ENCODE results near the gene RPP25L. TPM values are rescaled to one million over a fixed set of nuclear protein-coding genes. Genes with fewer than 3 reads are reported as not detected.

Gene RPP25L
- total RNA-seq, 4 donors from 2014 or later = 3.0 to 65.5 (median 22.1) TPM

DNA sequence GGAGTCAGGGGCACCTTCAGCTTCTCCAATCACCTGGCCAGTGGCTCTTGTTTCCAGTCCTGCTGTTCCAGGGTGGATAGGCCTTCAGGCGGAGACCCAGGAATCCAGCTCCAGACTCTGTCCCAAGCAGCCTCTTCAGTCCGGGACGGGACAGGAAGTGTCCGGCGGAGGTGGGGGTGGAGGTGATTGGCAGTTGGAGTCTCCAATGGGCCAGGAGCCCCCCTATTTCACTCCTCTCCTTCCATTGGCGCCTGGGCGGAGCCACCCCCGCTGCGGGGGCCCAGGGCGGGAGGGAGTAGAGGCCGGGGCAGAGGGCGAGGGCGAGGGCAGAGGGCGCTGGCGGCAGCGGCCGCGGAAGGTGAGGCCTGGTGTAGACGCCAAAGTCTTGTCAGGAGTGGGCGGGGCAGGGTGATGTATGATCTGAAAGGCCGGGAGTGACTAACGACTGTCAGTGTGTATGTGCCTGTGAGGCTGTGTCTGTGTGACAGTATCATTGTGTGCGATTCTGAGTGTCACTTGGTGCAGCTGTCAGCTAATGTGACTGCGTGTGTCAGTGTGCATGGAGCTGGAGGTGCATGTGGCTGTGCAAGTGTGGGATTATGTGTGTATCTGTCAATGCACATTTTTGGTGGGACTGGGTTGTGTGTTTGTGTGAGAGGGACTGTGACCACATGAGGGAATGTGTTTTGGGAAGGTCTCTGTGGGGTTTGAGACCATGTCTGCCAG is 40.1 kb upstream of the RPP25L start, which contains the start of gene IL11RA:
Gene IL11RA, plus strand, starts transcription at position 310 of the 726 bp plus-strand sequence. CDS start 3,033 bp downstream, outside the sequence.
- DNase-seq = peak; percentile 90
- intact Hi-C loops (cut with DNase I; ENCODE audit: low total_unique reads) (loop anchor here (10.0 kb wide), 1 partner anchor 433 kb away; no protein-coding TSS in a partner anchor), in situ Hi-C loops (cut with MboI; ENCODE audit: low pct_ligation_motif_present in 1 of 4, low pct_unique_long_range_greater_than_20kb in 1 of 4, low sequenced_read_pairs in 3 of 4) (no loop called here)
- no peaks in the 10 kb centered on the region for H3K27me3 ChIP-seq
- H3K4me1 ChIP-seq = peaks cover 29 to 58% (median 48%) of the 10 kb centered on the region in 4 donors
- peak within 1 kb of the TSS; percentile 11 to 36 (median 24) for H3K4me3 ChIP-seq
- H3K9me3 ChIP-seq = no peaks in the 10 kb centered on the region
- H3K27ac ChIP-seq = peak within 1 kb of the TSS; percentile 82 to 89 (median 86)
- WGBS, 2 donors (ENCODE audit: low coverage in 1 of 2) = 29% methylated on average over 20 of the region's 24 CpGs; no CpG with 5 or more reads in 1 of the 2 donors
- TF ChIP-seq POLR2AphosphoS5 (IDR thresholded peaks at IDR 0.05) (peak; percentile 40 to 72 (median 59)), POLR2A (IDR thresholded peaks at IDR 0.05) (peak; percentile 61), EP300 (IDR thresholded peaks at IDR 0.05; ENCODE audit: low read depth) (no peak)
- H3K36me3 ChIP-seq = peaks cover 0 to 14% (median 4%) of the 10 kb centered on the region in 4 donors

DNA sequence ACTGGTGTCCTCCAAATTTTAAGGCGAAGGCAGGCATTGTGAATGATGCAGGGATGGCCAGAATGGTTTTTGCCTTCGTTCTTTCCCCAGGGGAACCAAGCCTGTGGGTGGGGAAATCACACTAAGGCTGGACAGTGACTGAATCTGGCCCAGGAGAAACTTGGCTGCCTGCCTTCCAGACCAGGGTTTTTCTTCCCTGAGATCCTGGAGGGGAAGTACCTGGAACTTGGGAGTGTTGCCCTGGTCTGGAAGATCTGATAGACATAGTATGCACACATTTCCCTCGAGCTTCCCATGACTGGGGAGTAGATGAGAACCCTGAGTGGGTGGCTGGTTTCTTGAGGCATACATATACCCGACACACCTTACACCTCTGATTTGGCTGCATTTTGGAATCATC is 39.4 kb upstream of the RPP25L start:
- peaks cover 31 to 58% (median 48%) of the 10 kb centered on the region in 4 donors for H3K4me1 ChIP-seq
- H3K36me3 ChIP-seq = peaks cover 0 to 14% (median 4%) of the 10 kb centered on the region in 4 donors
- TF ChIP-seq POLR2A (IDR thresholded peaks at IDR 0.05) (no peak), POLR2AphosphoS5 (IDR thresholded peaks at IDR 0.05) (no peak), EP300 (IDR thresholded peaks at IDR 0.05; ENCODE audit: low read depth) (no peak)
- TF ChIP-seq, protein P1, sequence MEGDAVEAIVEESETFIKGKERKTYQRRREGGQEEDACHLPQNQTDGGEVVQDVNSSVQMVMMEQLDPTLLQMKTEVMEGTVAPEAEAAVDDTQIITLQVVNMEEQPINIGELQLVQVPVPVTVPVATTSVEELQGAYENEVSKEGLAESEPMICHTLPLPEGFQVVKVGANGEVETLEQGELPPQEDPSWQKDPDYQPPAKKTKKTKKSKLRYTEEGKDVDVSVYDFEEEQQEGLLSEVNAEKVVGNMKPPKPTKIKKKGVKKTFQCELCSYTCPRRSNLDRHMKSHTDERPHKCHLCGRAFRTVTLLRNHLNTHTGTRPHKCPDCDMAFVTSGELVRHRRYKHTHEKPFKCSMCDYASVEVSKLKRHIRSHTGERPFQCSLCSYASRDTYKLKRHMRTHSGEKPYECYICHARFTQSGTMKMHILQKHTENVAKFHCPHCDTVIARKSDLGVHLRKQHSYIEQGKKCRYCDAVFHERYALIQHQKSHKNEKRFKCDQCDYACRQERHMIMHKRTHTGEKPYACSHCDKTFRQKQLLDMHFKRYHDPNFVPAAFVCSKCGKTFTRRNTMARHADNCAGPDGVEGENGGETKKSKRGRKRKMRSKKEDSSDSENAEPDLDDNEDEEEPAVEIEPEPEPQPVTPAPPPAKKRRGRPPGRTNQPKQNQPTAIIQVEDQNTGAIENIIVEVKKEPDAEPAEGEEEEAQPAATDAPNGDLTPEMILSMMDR (IDR thresholded peaks at IDR 0.05) = no peak
- WGBS, 2 donors (ENCODE audit: low coverage in 1 of 2) = 47 to 100% methylated on average over 1 to 4 of the region's 4 CpGs
- H3K9me3 ChIP-seq = no peaks in the 10 kb centered on the region
- no peaks in the 10 kb centered on the region for H3K27me3 ChIP-seq
- intact Hi-C loops (cut with DNase I; ENCODE audit: low total_unique reads) = loop anchor here (10.0 kb wide), 1 partner anchor 433 kb away; no protein-coding TSS in a partner anchor
- DNase-seq = peak; percentile 47
- in situ Hi-C loops (cut with MboI; ENCODE audit: low pct_ligation_motif_present in 1 of 4, low pct_unique_long_range_greater_than_20kb in 1 of 4, low sequenced_read_pairs in 3 of 4) = no loop called here
- peak overlapping the region in 3 of 4 donors; percentile 11 to 36 (median 31) for H3K4me3 ChIP-seq
- peak overlapping the region; percentile 82 to 89 (median 86) for H3K27ac ChIP-seq

DNA sequence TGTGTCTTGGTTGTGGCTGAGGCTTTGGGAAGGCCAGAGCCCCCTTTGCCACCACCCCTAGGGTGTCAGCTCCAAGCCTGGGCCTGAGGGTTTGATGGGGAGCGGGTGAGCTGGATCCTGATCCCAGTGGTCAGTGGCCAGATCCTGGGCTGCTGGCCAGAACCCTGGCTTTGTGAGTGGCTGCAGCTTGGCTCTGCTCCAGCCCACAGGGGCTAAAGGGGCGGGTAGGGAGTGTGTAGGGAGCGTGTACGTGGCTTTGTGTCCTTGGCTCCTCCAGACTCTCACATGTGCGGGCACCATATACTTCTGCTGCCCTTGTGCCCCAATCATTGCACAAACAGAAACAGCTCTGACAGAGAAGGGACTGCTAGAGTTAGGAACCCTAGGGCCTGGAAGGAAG is 38.9 kb upstream of the RPP25L start:
- H3K27ac ChIP-seq = peak overlapping the region; percentile 82 to 89 (median 86)
- no peak for DNase-seq
- H3K9me3 ChIP-seq = no peaks in the 10 kb centered on the region
- H3K36me3 ChIP-seq = peaks cover 0 to 14% (median 4%) of the 10 kb centered on the region in 4 donors
- TF ChIP-seq POLR2AphosphoS5 (IDR thresholded peaks at IDR 0.05) (no peak), POLR2A (IDR thresholded peaks at IDR 0.05) (no peak), EP300 (IDR thresholded peaks at IDR 0.05; ENCODE audit: low read depth) (no peak)
- TF ChIP-seq, protein P1 (IDR thresholded peaks at IDR 0.05) = no peak
- H3K27me3 ChIP-seq = no peaks in the 10 kb centered on the region
- no peak overlapping the region for H3K4me3 ChIP-seq
- whole genome bisulfite sequencing, 2 donors (ENCODE audit: low coverage in 1 of 2) = 65% methylated on average over 5 of the region's 5 CpGs; no CpG with 5 or more reads in 1 of the 2 donors
- H3K4me1 ChIP-seq = peaks cover 36 to 63% (median 53%) of the 10 kb centered on the region in 4 donors
- in situ Hi-C loops (cut with MboI; ENCODE audit: low pct_ligation_motif_present in 1 of 4, low pct_unique_long_range_greater_than_20kb in 1 of 4, low sequenced_read_pairs in 3 of 4) = no loop called here
- intact Hi-C loops (cut with DNase I; ENCODE audit: low total_unique reads) = loop anchor here (10.0 kb wide), 1 partner anchor 434 kb away; no protein-coding TSS in a partner anchor

DNA sequence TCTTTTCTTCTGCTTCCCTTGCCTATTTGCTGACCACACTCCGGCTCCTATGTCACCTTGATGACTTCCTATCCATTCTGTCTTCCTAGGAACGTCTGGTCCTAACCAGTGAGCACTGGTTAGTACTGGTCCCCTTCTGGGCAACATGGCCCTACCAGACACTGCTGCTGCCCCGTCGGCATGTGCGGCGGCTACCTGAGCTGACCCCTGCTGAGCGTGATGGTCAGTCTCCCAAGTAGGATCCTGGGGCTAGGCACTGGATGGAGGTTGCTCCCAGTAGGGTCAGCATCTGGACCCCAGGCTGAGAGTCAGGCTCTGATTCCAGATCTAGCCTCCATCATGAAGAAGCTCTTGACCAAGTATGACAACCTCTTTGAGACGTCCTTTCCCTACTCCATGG is 36.8 kb upstream of the RPP25L start:
- no peak for DNase-seq
- TF ChIP-seq POLR2AphosphoS5 (IDR thresholded peaks at IDR 0.05) (no peak), POLR2A (IDR thresholded peaks at IDR 0.05) (no peak), EP300 (IDR thresholded peaks at IDR 0.05; ENCODE audit: low read depth) (no peak)
- TF ChIP-seq, protein P1 (IDR thresholded peaks at IDR 0.05) = no peak
- Histone ChIP-seq H3K36me3 (peaks cover 0 to 14% (median 4%) of the 10 kb centered on the region in 4 donors), H3K27ac (peak overlapping the region in 1 of 4 donors; percentile 96), H3K4me3 (no peak overlapping the region), H3K9me3 (no peaks in the 10 kb centered on the region), H3K4me1 (peaks cover 30 to 48% (median 42%) of the 10 kb centered on the region in 4 donors), H3K27me3 (no peaks in the 10 kb centered on the region)
- in situ Hi-C loops (cut with MboI; ENCODE audit: low pct_ligation_motif_present in 1 of 4, low pct_unique_long_range_greater_than_20kb in 1 of 4, low sequenced_read_pairs in 3 of 4) = no loop called here
- WGBS, 2 donors (ENCODE audit: low coverage in 1 of 2) = 94 to 100% methylated on average over 1 to 7 of the region's 8 CpGs
- intact Hi-C loops (cut with DNase I; ENCODE audit: low total_unique reads) = no loop called here

All from transverse colon (tissue), 4 donors.